Activated T-helper 17 cell treated with anti-CD3 and anti-CD28 coated beads, Interleukin-2, amount 50 U/mL, for 72 hours (primary cell): Measurements from ENCODE around the gene SRGAP3. TPM values are rescaled to one million over a fixed set of nuclear protein-coding genes. Genes with fewer than 3 reads are reported as not detected.

Experiments used
- ATAC-seq: fragments of 150-1000 bp; cut with Tn5 transposase; replicated peaks from 2 replicates; pipeline ENCODE4 v1.10.0; 2021; ENCODE audit warnings: mild to moderate bottlenecking, moderate library complexity
- H3K27ac Mint-ChIP-seq: one replicate; pipeline ENCODE4 v1.8.0; 2022; ENCODE audit warnings: mixed read lengths
- H3K27me3 Mint-ChIP-seq: one replicate; pipeline ENCODE4 v1.8.0; 2022; ENCODE audit warnings: mixed read lengths
- H3K36me3 Mint-ChIP-seq: one replicate; pipeline ENCODE4 v1.8.0; 2022; ENCODE audit warnings: low read depth, mild to moderate bottlenecking, mixed read lengths
- H3K4me1 Mint-ChIP-seq: one replicate; pipeline ENCODE4 v1.8.0; 2022; ENCODE audit warnings: mixed read lengths
- H3K4me3 Mint-ChIP-seq: one replicate; pipeline ENCODE4 v1.8.0; 2022; ENCODE audit warnings: mild to moderate bottlenecking, mixed read lengths
- H3K9me3 Mint-ChIP-seq: one replicate; pipeline ENCODE4 v1.8.0; 2022; ENCODE audit warnings: mixed read lengths
- total RNA-seq, 2 donors: library from RNA; stranded (reverse); gene quantifications; one replicate each; pipeline ENCODE4 v1.2.3, GENCODE V29; 2022

Gene SRGAP3
- total RNA-seq, 2 donors from 2014 or later: 0.97 to 3.9 TPM

DNA sequence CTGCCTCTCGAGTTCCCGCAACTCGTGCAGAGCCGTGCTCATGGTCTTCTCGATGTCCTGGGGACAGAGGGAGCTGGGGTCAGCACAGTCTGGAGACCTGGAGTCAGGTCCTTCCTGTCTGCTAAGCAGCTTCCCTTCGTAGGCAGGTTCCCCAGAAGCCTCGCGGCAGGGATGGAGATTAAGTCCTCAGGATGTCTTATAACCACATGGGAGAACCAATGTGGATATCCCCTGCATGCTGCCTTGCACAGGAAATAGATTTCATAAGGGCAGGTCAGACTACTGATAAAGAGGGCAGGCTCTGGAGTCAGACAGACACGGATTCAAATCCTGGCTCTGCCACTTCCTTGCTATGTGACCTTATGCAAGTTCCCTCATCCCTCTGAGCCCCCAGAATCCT, 263.6 kb downstream of the SRGAP3 start:
- H3K27me3 Mint-ChIP-seq: peaks cover 12% of the 10 kb centered on the region
- no peak overlapping the region for H3K4me3 Mint-ChIP-seq
- H3K36me3 Mint-ChIP-seq: no peaks in the 10 kb centered on the region

DNA sequence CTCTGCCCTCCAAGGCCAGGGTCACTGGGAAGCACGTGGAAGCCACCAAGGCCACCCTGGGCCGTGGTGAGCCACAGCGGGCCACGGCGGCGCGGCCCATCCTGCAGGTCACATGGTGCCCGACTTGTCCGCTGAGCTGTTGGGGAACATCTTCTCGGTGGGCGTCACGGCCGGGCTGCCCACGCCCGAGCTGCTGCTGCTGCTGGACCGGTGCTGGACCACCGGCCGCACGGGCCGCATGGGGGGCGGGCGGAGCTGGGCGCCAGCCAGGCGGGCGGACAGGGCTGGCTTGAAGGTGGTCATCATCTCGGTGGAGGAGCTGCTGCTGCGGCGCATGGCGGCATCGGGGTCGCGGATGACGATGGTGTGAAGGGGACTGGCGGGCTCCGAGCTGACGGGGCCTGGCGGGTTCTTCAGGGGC, 264.0 kb downstream of the SRGAP3 start:
- Mint-ChIP-seq H3K4me3 (no peak overlapping the region), H3K9me3 (no peaks in the 10 kb centered on the region), H3K4me1 (no peaks in the 10 kb centered on the region), H3K27me3 (peaks cover 17% of the 10 kb centered on the region), H3K36me3 (no peaks in the 10 kb centered on the region), H3K27ac (no peak overlapping the region)
- no peak for ATAC-seq

More for the DNA sequence above, 263.6 kb downstream of the SRGAP3 start:
- ATAC-seq: no peak
- H3K4me1 Mint-ChIP-seq: no peaks in the 10 kb centered on the region
- no peak overlapping the region for H3K27ac Mint-ChIP-seq
- no peaks in the 10 kb centered on the region for H3K9me3 Mint-ChIP-seq

DNA sequence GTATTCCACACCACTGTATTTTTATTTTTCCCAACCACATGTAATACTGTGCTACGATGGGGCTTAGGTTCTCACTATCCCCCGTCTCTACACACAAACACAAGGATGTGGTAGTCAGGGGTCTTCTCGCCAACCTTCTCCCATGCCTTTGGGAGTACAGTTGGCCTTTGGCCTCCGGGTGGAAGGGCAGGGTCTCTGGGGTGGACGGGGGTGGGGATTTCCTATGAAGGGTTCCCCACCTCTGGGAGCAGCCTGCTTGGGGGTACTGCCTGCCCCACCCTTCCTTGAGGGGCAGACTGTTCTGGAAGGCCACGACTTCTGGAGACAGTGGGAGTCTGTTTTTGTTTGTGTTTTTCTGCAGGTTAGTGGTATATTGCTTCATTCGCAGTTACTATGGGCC, 264.9 kb downstream of the SRGAP3 start:
- ATAC-seq: no peak
- Mint-ChIP-seq H3K27me3 (peaks cover 18% of the 10 kb centered on the region), H3K27ac (no peak overlapping the region), H3K36me3 (no peaks in the 10 kb centered on the region), H3K9me3 (no peaks in the 10 kb centered on the region), H3K4me3 (no peak overlapping the region), H3K4me1 (no peaks in the 10 kb centered on the region)

DNA sequence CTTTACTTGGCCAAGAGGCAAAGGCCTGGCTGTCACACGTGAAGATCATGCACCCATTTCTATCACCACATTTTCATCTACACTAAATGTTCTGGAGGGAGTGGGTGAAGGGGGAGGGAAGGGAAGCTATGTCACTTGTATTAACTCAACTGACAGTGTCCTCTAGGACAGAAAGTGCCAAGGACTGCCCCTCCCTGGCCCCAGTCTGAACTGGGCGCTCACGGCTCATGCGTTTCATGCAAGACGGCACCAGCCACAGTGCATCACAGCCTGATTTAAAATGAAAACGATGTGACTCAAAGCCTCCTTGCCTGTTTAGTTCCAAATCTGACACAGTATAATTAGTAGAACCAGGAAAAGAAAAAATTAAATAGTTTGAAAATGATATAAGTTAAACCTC, 265.4 kb downstream of the SRGAP3 start:
- Mint-ChIP-seq H3K27ac (no peak overlapping the region), H3K4me1 (no peaks in the 10 kb centered on the region), H3K4me3 (no peak overlapping the region), H3K9me3 (peaks cover 4% of the 10 kb centered on the region), H3K36me3 (no peaks in the 10 kb centered on the region), H3K27me3 (peaks cover 22% of the 10 kb centered on the region)
- no peak for ATAC-seq

DNA sequence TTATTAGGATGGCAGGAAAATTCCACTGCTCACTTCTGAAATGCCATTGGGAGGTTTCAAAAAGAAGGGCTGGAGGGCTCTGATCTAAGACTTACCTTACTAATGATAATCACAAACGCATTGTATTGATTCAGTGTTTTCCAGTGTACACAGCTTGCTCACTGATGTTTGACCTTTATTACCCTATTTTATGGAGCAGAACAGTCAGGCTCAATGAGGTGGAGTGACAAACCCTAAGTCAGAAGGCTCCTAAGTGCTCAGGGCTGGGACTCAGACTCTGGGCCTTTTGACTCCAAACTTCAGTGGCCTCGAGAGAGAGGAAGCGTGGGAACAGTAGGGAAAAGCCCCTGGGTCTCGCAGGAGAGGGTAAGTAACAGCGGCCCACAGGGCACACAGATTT, 265.9 kb downstream of the SRGAP3 start:
- H3K9me3 Mint-ChIP-seq: peaks cover 4% of the 10 kb centered on the region
- H3K27me3 Mint-ChIP-seq: peaks cover 22% of the 10 kb centered on the region
- ATAC-seq: no peak
- no peaks in the 10 kb centered on the region for H3K36me3 Mint-ChIP-seq
- no peak overlapping the region for H3K27ac Mint-ChIP-seq
- H3K4me3 Mint-ChIP-seq: no peak overlapping the region
- no peaks in the 10 kb centered on the region for H3K4me1 Mint-ChIP-seq

DNA sequence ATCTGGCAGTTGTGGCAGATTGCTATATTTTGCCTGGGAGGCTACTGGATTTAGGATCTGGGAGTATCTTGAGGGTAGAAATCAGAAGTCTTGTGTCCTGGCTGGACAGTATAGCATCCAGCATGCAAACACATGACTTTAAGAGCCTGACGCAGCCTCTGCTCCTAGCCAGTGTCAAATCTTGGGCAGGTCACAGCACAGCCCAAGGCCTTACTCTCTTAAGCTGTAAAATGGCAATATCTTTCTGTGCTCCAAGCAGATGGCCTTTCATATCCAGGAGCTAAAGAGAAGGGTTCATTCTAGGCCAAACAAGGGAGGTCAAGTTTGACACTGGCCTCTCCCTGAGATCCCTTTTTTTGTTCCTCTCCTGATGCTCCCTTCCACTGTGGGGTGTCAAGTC, 266.4 kb downstream of the SRGAP3 start:
- H3K4me1 Mint-ChIP-seq: no peaks in the 10 kb centered on the region
- H3K4me3 Mint-ChIP-seq: no peak overlapping the region
- peaks cover 4% of the 10 kb centered on the region for H3K9me3 Mint-ChIP-seq
- H3K27ac Mint-ChIP-seq: no peak overlapping the region
- H3K27me3 Mint-ChIP-seq: peaks cover 26% of the 10 kb centered on the region
- no peak for ATAC-seq
- H3K36me3 Mint-ChIP-seq: no peaks in the 10 kb centered on the region

DNA sequence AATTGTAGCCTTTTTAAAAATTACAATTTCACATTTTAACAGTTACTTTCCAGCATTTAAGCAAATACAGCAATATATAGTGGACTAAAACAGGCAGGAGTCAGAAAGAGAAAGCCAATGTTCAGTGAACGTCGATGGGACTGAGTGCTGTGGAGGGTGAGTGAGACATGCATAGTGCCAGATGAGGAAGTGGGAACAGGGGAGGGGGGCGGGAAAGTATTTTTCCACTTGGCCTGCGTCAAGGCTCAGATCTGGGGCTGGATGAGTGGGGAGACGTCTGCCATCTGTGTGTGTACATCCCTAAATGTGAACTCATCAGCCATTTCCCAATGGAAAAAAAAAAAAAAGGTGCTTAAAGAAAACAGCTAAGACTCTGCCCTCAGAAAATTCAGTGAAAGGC, 266.9 kb downstream of the SRGAP3 start:
- Mint-ChIP-seq H3K9me3 (peaks cover 4% of the 10 kb centered on the region), H3K4me1 (no peaks in the 10 kb centered on the region), H3K27ac (no peak overlapping the region), H3K4me3 (no peak overlapping the region), H3K27me3 (peaks cover 26% of the 10 kb centered on the region), H3K36me3 (no peaks in the 10 kb centered on the region)
- no peak for ATAC-seq

DNA sequence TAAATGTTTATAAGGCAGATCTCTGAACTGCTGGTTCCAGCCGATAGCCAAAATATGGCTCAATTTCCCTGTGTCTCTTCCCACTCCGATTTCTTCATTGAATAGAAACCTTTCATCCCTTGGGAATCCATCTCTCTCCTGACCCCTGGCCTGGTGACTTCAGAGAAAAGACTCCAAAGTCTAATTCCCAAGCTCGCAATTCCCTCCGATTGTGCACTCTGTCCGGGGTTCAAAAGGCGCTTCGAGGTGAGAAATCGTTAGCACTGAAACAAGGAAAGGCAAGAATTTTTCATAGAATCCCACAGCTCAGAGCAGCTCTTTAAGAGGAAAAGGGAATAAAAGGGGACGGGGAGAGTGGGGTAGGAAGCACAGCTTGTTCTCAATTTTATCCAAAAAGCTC, 267.7 kb downstream of the SRGAP3 start:
- ATAC-seq: no peak
- Mint-ChIP-seq H3K27ac (no peak overlapping the region), H3K4me3 (no peak overlapping the region), H3K9me3 (peaks cover 4% of the 10 kb centered on the region), H3K4me1 (no peaks in the 10 kb centered on the region), H3K27me3 (peaks cover 26% of the 10 kb centered on the region), H3K36me3 (no peaks in the 10 kb centered on the region)

DNA sequence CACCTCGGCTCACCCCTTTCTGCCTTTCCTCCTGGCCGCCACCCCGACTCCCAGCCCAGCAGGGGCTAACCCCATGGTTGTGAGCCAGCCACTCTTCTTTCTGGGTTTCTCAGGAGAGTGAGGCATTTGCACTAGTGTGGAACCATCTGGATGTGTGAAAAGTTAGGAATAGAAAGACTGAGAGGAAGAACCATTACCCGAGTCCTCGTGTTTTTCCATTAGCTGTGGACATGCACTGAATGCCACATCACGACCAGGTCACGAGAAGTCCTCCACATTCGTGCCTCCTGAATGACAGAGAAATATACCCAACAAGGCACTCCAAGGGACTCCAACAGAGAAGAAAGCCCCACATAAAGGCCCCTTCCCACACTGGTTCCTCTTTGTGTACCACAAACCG, 268.1 kb downstream of the SRGAP3 start:
- Mint-ChIP-seq H3K27me3 (peaks cover 26% of the 10 kb centered on the region), H3K27ac (no peak overlapping the region), H3K9me3 (peaks cover 4% of the 10 kb centered on the region), H3K4me3 (no peak overlapping the region), H3K4me1 (no peaks in the 10 kb centered on the region), H3K36me3 (no peaks in the 10 kb centered on the region)
- ATAC-seq: no peak

DNA sequence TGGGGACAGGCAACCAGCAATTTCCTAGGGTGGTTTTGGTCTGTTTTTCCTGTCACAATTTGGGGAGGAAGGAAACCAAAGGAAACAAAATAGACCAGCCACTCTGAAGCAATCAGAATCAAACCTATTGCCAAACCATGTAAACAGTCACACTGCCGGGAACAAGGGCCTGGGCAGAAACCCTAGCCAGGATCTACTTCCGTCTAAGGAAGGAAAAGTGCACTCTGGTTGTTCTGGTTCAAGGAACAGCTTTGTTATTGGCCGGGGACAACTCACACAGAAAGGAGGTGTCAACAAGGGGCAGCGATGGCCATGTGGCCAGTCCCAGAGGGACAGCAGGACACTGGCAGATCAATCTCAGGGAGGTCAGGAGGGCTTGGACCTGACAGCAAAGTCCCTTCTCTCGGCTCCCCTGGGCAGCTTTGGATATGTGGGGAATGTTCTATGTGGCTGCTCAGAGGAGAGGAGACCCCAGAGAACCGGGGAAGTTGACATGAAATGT, 268.6 kb downstream of the SRGAP3 start:
- Mint-ChIP-seq H3K4me3 (no peak overlapping the region), H3K4me1 (no peaks in the 10 kb centered on the region), H3K9me3 (peaks cover 4% of the 10 kb centered on the region), H3K27ac (no peak overlapping the region), H3K36me3 (no peaks in the 10 kb centered on the region), H3K27me3 (peaks cover 26% of the 10 kb centered on the region)
- no peak for ATAC-seq

DNA sequence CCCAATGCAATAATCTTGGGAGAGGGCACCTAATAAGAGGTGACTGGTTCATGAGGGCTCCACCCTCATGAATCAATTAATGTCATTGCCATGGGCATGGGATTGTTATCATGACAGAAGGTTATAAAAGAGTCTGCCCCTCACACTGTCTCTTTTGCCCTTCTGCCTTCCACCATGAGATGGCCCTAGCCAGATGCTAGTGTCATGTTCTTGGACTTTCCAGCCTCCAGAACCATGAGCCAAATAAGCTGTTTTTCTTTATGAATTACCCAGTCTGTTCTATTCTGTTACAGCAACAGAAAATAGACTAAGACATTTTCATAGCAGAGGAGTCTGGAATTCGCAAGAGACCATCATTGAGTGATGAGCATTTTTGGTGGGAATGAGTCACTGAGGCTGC, 270.2 kb downstream of the SRGAP3 start:
- Mint-ChIP-seq H3K4me3 (no peak overlapping the region), H3K36me3 (no peaks in the 10 kb centered on the region), H3K27ac (no peak overlapping the region), H3K9me3 (peaks cover 4% of the 10 kb centered on the region), H3K4me1 (no peaks in the 10 kb centered on the region), H3K27me3 (peaks cover 26% of the 10 kb centered on the region)
- no peak for ATAC-seq

DNA sequence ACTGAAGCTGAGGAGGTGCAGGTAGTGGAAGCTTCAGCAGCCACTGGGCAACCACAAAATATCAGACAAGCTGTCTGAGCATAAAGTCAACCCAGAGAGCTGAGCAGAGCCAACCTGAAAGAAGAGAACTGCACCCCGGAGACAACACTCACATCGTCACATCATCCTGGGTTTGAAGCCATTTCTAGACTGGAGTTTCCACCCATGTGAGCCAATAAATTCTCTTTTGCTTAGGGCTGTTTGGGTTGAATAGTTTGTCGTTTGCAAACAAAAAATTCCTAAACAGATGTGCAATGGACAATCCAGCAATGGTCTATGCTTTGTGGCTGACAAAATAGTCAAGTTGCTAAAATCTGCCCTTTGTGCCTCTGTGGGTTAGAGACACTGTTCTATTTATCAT, 270.9 kb downstream of the SRGAP3 start:
- Mint-ChIP-seq H3K4me3 (no peak overlapping the region), H3K27me3 (peaks cover 26% of the 10 kb centered on the region), H3K27ac (no peak overlapping the region), H3K4me1 (no peaks in the 10 kb centered on the region), H3K9me3 (peaks cover 4% of the 10 kb centered on the region), H3K36me3 (no peaks in the 10 kb centered on the region)
- ATAC-seq: no peak

DNA sequence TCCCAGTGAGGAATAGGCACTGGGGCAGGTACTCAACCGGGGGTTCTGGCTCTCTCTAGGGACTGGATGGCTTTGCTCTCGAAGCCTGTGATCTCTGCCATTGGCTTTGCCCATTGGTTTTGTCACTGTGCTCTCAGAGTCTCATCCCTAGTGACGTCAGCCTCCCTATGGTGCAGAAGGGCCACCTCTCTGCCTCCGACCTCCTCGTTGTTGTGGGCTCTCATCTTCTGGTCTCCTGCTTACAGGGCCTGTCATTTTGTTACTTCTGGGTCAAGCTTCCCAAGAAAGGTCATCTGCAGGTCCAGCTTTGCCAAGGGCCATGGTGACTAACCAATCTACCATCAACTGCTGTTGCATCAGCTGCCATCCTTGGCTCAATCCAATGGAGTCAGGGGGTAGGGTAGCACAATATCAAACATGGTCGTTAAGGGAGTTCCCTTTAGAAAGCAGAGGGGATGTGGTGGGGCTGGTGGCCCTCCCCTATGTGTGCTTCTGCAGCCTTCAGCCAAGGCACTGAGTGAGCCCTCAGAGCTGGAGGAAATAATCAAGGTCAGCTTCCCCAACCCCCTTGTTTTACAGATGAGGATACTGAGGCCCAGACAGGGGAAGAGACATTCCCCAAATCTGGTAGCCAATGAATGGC, 272.8 kb downstream of the SRGAP3 start:
- H3K36me3 Mint-ChIP-seq: no peaks in the 10 kb centered on the region
- H3K4me3 Mint-ChIP-seq: no peak overlapping the region
- no peak for ATAC-seq
- H3K9me3 Mint-ChIP-seq: peaks cover 4% of the 10 kb centered on the region
- H3K27me3 Mint-ChIP-seq: peaks cover 18% of the 10 kb centered on the region
- H3K4me1 Mint-ChIP-seq: no peaks in the 10 kb centered on the region
- no peak overlapping the region for H3K27ac Mint-ChIP-seq

DNA sequence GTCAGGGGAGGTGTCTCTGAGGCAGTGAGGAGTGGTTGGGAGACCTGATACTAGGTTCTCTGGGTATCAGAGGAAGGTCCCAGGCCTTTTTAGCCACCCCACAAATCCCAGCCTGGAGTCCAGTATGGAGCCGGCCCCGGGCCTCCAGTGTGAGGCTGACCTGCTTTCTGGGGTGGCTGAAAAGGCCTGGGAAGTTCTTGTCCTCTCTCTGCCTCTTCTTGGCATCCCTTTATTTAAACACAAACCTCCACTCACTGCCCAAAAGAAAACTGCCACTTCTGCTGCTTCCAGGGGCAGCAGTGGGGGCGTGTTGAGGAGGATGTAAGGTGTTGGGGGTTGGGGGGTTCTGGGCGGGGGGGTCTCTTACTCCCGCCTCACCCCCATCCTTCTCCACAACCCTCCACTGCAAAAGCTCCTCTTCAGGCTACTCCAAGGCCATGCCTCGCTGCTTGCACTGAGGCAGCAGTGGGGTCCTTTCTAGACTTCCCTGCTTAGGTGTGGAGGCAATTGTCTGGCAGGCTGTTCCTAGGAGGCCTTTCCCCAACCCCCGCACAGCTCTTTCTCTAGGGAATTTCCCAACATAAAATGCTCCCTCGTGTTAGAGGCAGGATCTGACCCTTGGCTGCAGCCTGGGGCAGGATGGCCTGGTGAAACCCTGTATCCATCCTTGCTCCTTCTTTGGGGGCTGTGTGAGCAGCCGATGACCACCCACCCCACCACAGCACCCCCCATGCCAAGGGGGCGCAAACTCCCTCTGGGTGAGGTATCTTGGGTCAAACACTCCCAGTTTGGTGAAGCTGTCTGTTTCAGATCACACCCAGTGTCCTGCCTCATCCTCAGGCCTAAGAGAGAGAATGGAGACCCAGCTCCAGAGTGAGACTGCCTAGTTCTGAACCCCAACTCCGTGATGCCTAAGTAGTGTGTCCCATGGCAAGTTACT, 274.1 kb downstream of the SRGAP3 start:
- peaks cover 8% of the 10 kb centered on the region for H3K27me3 Mint-ChIP-seq
- H3K4me3 Mint-ChIP-seq: no peak overlapping the region
- H3K27ac Mint-ChIP-seq: no peak overlapping the region
- no peaks in the 10 kb centered on the region for H3K4me1 Mint-ChIP-seq
- no peaks in the 10 kb centered on the region for H3K36me3 Mint-ChIP-seq
- no peak for ATAC-seq
- H3K9me3 Mint-ChIP-seq: peaks cover 4% of the 10 kb centered on the region

DNA sequence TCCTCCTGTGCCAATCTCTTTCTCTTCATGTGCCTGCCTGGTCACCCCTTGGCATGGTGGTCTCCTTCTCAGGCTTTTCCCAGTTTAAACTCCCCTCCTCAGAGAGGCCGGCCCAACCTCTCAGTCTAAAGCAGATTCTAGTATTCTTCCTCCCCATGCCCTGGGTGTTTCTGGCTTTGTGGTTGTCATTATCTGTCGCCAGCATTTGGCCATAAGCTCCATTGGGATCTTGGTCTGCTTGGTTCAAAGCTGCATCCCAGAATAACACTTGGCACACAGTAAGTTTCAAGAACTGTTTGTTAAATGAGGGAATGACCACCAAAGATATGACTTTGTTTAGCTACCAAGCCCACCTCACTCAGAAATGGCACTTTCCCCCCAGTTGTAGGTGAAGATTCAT, 275.0 kb downstream of the SRGAP3 start:
- Mint-ChIP-seq H3K4me1 (no peaks in the 10 kb centered on the region), H3K4me3 (no peak overlapping the region), H3K36me3 (no peaks in the 10 kb centered on the region), H3K27me3 (peaks cover 7% of the 10 kb centered on the region), H3K9me3 (peaks cover 3% of the 10 kb centered on the region), H3K27ac (no peak overlapping the region)
- no peak for ATAC-seq
